KMS-11 (cell line): ENCODE data around the gene KIF6.

Experiments used
- H2AFZ ChIP-seq: fragments of 200-600 bp; sonication (generic); 2 replicates; pipeline ENCODE4 v1.6.1; 2016; ENCODE audit warnings: antibody characterized with exemption, mixed run types, low read depth
- H3K27ac ChIP-seq: fragments of 200-600 bp; sonication (generic); 2 replicates; pipeline ENCODE4 v1.6.1; 2016; ENCODE audit warnings: mild to moderate bottlenecking, mixed run types
- H3K27me3 ChIP-seq: fragments of 200-600 bp; sonication (generic); 2 replicates; pipeline ENCODE4 v1.6.1; 2017; ENCODE audit warnings: mild to moderate bottlenecking, low read depth, mixed run types, moderate library complexity; ENCODE audit not compliant: insufficient read depth
- H3K36me3 ChIP-seq: fragments of 200-600 bp; sonication (generic); 2 replicates; pipeline ENCODE4 v1.6.1; 2017; ENCODE audit warnings: mild to moderate bottlenecking, mixed run types; ENCODE audit not compliant: insufficient read depth
- H3K4me1 ChIP-seq: fragments of 200-600 bp; sonication (generic); 2 replicates; pipeline ENCODE4 v1.6.1; 2016; ENCODE audit warnings: mild to moderate bottlenecking, low read depth, mixed run types; ENCODE audit not compliant: poor library complexity, severe bottlenecking
- H3K4me2 ChIP-seq: fragments of 200-600 bp; sonication (generic); 2 replicates; pipeline ENCODE4 v1.7.0; 2016; ENCODE audit warnings: mild to moderate bottlenecking, mixed run types
- H3K4me3 ChIP-seq: fragments of 200-600 bp; sonication (generic); IDR thresholded peaks from 2 replicates; pipeline ENCODE4 v1.6.1; 2017; ENCODE audit warnings: low read depth, low read length, mixed read lengths; ENCODE audit not compliant: insufficient read depth
- H3K79me2 ChIP-seq: fragments of 200-600 bp; sonication (generic); 2 replicates; pipeline ENCODE4 v1.6.1; 2016; ENCODE audit warnings: low read depth, mixed run types; ENCODE audit not compliant: insufficient read depth
- H3K9ac ChIP-seq: fragments of 200-600 bp; sonication (generic); 2 replicates; pipeline ENCODE4 v1.6.1; 2016; ENCODE audit warnings: mild to moderate bottlenecking, mixed run types
- H4K20me1 ChIP-seq: fragments of 200-600 bp; sonication (generic); 2 replicates; pipeline ENCODE4 v1.6.1; 2016; ENCODE audit warnings: mild to moderate bottlenecking, mixed run types; ENCODE audit not compliant: insufficient read depth
- CTCF ChIP-seq: fragments of 200-600 bp; sonication (generic); conservative IDR thresholded peaks from 2 replicates; pipeline ENCODE4 v1.6.1; 2017; ENCODE audit warnings: low read depth, mild to moderate bottlenecking, antibody characterized with exemption, low read length, moderate library complexity, mixed read lengths

Gene KIF6

GRCh38 chr6:39568896-39569295 is 156.3 kb downstream of the KIF6 start:
- H3K9ac ChIP-seq, result no peak overlapping the region
- H3K4me2 ChIP-seq, result no peak overlapping the region
- TF ChIP-seq CTCF, result no peak
- no peaks in the 10 kb centered on the region for H3K27me3 ChIP-seq
- H4K20me1 ChIP-seq, result no peaks in the 10 kb centered on the region
- no peaks in the 10 kb centered on the region for H3K4me1 ChIP-seq
- H2AFZ ChIP-seq, result no peak overlapping the region
- H3K4me3 ChIP-seq, result no peak overlapping the region
- no peaks in the 10 kb centered on the region for H3K79me2 ChIP-seq
- no peaks in the 10 kb centered on the region for H3K36me3 ChIP-seq
- no peak overlapping the region for H3K27ac ChIP-seq

- Histone ChIP-seq H3K27me3 (no peaks in the 10 kb centered on the region), H3K79me2 (no peaks in the 10 kb centered on the region), H3K36me3 (no peaks in the 10 kb centered on the region), H4K20me1 (no peaks in the 10 kb centered on the region), H3K4me1 (no peaks in the 10 kb centered on the region), H3K9ac (no peak overlapping the region), H3K4me2 (no peak overlapping the region), H3K4me3 (no peak overlapping the region), H2AFZ (no peak overlapping the region), H3K27ac (no peak overlapping the region)
- no peak for TF ChIP-seq CTCF
These were observed 158.1 kb downstream of the KIF6 start for GRCh38 chr6:39567091-39567490.

- Histone ChIP-seq H4K20me1 (no peaks in the 10 kb centered on the region), H3K4me3 (no peak overlapping the region), H3K4me1 (no peaks in the 10 kb centered on the region), H3K4me2 (no peak overlapping the region), H3K9ac (no peak overlapping the region), H3K36me3 (no peaks in the 10 kb centered on the region), H3K27me3 (no peaks in the 10 kb centered on the region), H2AFZ (no peak overlapping the region), H3K79me2 (no peaks in the 10 kb centered on the region), H3K27ac (no peak overlapping the region)
- no peak for TF ChIP-seq CTCF
These were observed 158.8 kb downstream of the KIF6 start for GRCh38 chr6:39566456-39566855.

GRCh38 chr6:39565956-39566355 is 159.3 kb downstream of the KIF6 start:
- Histone ChIP-seq H3K79me2 (no peaks in the 10 kb centered on the region), H3K4me2 (no peak overlapping the region), H3K27me3 (no peaks in the 10 kb centered on the region)

More at GRCh38 chr6:39565956-39566355, 159.3 kb downstream of the KIF6 start:
- no peaks in the 10 kb centered on the region for H4K20me1 ChIP-seq
- no peak overlapping the region for H2AFZ ChIP-seq
- no peak overlapping the region for H3K4me3 ChIP-seq
- no peaks in the 10 kb centered on the region for H3K4me1 ChIP-seq
- no peaks in the 10 kb centered on the region for H3K36me3 ChIP-seq
- H3K27ac ChIP-seq, result no peak overlapping the region
- TF ChIP-seq CTCF, result no peak
- H3K9ac ChIP-seq, result no peak overlapping the region
